KMS-11 (cell line): ENCODE measurements around the gene SLC16A6.

Experiments used
- H2AFZ ChIP-seq: fragments of 200-600 bp; sonication (generic); 2 replicates; pipeline ENCODE4 v1.6.1; 2016; ENCODE audit warnings: antibody characterized with exemption, mixed run types, low read depth
- H3K27ac ChIP-seq: fragments of 200-600 bp; sonication (generic); 2 replicates; pipeline ENCODE4 v1.6.1; 2016; ENCODE audit warnings: mild to moderate bottlenecking, mixed run types
- H3K27me3 ChIP-seq: fragments of 200-600 bp; sonication (generic); 2 replicates; pipeline ENCODE4 v1.6.1; 2017; ENCODE audit warnings: mild to moderate bottlenecking, low read depth, mixed run types, moderate library complexity; ENCODE audit not compliant: insufficient read depth
- H3K36me3 ChIP-seq: fragments of 200-600 bp; sonication (generic); 2 replicates; pipeline ENCODE4 v1.6.1; 2017; ENCODE audit warnings: mild to moderate bottlenecking, mixed run types; ENCODE audit not compliant: insufficient read depth
- H3K4me1 ChIP-seq: fragments of 200-600 bp; sonication (generic); 2 replicates; pipeline ENCODE4 v1.6.1; 2016; ENCODE audit warnings: mild to moderate bottlenecking, low read depth, mixed run types; ENCODE audit not compliant: poor library complexity, severe bottlenecking
- H3K4me2 ChIP-seq: fragments of 200-600 bp; sonication (generic); 2 replicates; pipeline ENCODE4 v1.7.0; 2016; ENCODE audit warnings: mild to moderate bottlenecking, mixed run types
- H3K4me3 ChIP-seq: fragments of 200-600 bp; sonication (generic); IDR thresholded peaks from 2 replicates; pipeline ENCODE4 v1.6.1; 2017; ENCODE audit warnings: low read depth, low read length, mixed read lengths; ENCODE audit not compliant: insufficient read depth
- H3K79me2 ChIP-seq: fragments of 200-600 bp; sonication (generic); 2 replicates; pipeline ENCODE4 v1.6.1; 2016; ENCODE audit warnings: low read depth, mixed run types; ENCODE audit not compliant: insufficient read depth
- H3K9ac ChIP-seq: fragments of 200-600 bp; sonication (generic); 2 replicates; pipeline ENCODE4 v1.6.1; 2016; ENCODE audit warnings: mild to moderate bottlenecking, mixed run types
- H4K20me1 ChIP-seq: fragments of 200-600 bp; sonication (generic); 2 replicates; pipeline ENCODE4 v1.6.1; 2016; ENCODE audit warnings: mild to moderate bottlenecking, mixed run types; ENCODE audit not compliant: insufficient read depth
- TF ChIP-seq, protein P1 (sequence below): fragments of 200-600 bp; sonication (generic); conservative IDR thresholded peaks from 2 replicates; pipeline ENCODE4 v1.6.1; 2017; ENCODE audit warnings: low read depth, mild to moderate bottlenecking, antibody characterized with exemption, low read length, moderate library complexity, mixed read lengths

SLC16A6 gene

GRCh38 chr17:68324654-68325336 is 33.9 kb upstream of the SLC16A6 start:
- no peak overlapping the region for H3K4me3 ChIP-seq

GRCh38 chr17:68324114-68324513 is 33.2 kb upstream of the SLC16A6 start:
- Histone ChIP-seq H3K4me1 (no peaks in the 10 kb centered on the region), H3K79me2 (no peaks in the 10 kb centered on the region), H3K27me3 (no peaks in the 10 kb centered on the region), H4K20me1 (no peaks in the 10 kb centered on the region), H3K4me2 (no peak overlapping the region), H3K4me3 (no peak overlapping the region), H3K9ac (no peak overlapping the region), H3K36me3 (no peaks in the 10 kb centered on the region), H2AFZ (no peak overlapping the region), H3K27ac (no peak overlapping the region)
- TF ChIP-seq, protein P1, sequence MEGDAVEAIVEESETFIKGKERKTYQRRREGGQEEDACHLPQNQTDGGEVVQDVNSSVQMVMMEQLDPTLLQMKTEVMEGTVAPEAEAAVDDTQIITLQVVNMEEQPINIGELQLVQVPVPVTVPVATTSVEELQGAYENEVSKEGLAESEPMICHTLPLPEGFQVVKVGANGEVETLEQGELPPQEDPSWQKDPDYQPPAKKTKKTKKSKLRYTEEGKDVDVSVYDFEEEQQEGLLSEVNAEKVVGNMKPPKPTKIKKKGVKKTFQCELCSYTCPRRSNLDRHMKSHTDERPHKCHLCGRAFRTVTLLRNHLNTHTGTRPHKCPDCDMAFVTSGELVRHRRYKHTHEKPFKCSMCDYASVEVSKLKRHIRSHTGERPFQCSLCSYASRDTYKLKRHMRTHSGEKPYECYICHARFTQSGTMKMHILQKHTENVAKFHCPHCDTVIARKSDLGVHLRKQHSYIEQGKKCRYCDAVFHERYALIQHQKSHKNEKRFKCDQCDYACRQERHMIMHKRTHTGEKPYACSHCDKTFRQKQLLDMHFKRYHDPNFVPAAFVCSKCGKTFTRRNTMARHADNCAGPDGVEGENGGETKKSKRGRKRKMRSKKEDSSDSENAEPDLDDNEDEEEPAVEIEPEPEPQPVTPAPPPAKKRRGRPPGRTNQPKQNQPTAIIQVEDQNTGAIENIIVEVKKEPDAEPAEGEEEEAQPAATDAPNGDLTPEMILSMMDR, result no peak

More at GRCh38 chr17:68324654-68325336, 33.9 kb upstream of the SLC16A6 start:
- H3K27ac ChIP-seq, result no peak overlapping the region
- H3K9ac ChIP-seq, result no peak overlapping the region
- TF ChIP-seq, protein P1, result no peak
- no peak overlapping the region for H3K4me2 ChIP-seq
- no peaks in the 10 kb centered on the region for H3K27me3 ChIP-seq
- H3K36me3 ChIP-seq, result no peaks in the 10 kb centered on the region
- H3K79me2 ChIP-seq, result no peaks in the 10 kb centered on the region
- H4K20me1 ChIP-seq, result no peaks in the 10 kb centered on the region
- H2AFZ ChIP-seq, result no peak overlapping the region
- no peaks in the 10 kb centered on the region for H3K4me1 ChIP-seq

- TF ChIP-seq, protein P1, result no peak
Measured at GRCh38 chr17:68322630-68323029, 31.7 kb upstream of the SLC16A6 start.

DNA sequence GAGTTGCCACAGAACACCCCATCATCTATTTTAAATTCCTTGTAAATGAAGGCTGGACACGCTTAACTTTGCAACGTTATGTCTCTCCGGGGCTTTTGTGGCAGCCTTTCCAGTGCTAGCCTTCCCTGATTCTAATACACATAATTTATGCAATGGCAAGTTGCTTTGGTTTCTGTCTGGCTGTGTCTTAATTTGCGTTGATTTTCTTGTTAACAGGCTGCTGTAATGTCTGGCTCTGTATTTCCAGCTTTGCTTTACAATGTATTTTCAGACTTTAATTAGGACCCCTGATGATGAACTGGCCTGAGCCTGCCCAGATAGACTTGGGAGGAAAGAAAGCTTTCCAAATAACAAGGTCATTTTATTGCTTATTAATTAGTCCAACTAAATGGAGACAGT is 30.6 kb upstream of the SLC16A6 start:
- Histone ChIP-seq H3K4me2 (no peak overlapping the region), H3K36me3 (no peaks in the 10 kb centered on the region), H2AFZ (no peak overlapping the region), H3K4me1 (no peaks in the 10 kb centered on the region), H3K79me2 (no peaks in the 10 kb centered on the region), H4K20me1 (no peaks in the 10 kb centered on the region), H3K27me3 (no peaks in the 10 kb centered on the region), H3K4me3 (no peak overlapping the region), H3K9ac (no peak overlapping the region), H3K27ac (no peak overlapping the region)
- TF ChIP-seq, protein P1, result no peak

More at GRCh38 chr17:68322630-68323029, 31.7 kb upstream of the SLC16A6 start:
- no peak overlapping the region for H3K9ac ChIP-seq
- no peaks in the 10 kb centered on the region for H3K27me3 ChIP-seq
- no peaks in the 10 kb centered on the region for H3K79me2 ChIP-seq
- H3K4me1 ChIP-seq, result no peaks in the 10 kb centered on the region
- H3K27ac ChIP-seq, result no peak overlapping the region
- H3K36me3 ChIP-seq, result no peaks in the 10 kb centered on the region
- no peaks in the 10 kb centered on the region for H4K20me1 ChIP-seq
- H2AFZ ChIP-seq, result no peak overlapping the region
- H3K4me2 ChIP-seq, result no peak overlapping the region
- H3K4me3 ChIP-seq, result no peak overlapping the region
